NCI-H460 (cell line): ENCODE measurements around the gene MLEC. TPM values are rescaled to one million over a fixed set of nuclear protein-coding genes. Genes with fewer than 3 reads are reported as not detected.
"Not testable (repeated sequence)": the region's sequence is repeated elsewhere in the genome, so short reads cannot be mapped to it uniquely, and the experiment has no call there.

Experiments
- DNase-seq: peaks from one replicate; pipeline ENCODE4 v3.0.0-alpha.2; 2016; ENCODE audit warnings: low read depth; ENCODE audit errors: extremely low read depth
- total RNA-seq: library from RNA; depleted of rRNA; stranded (reverse); fragments of >200 nt; shearing (Covaris generic); gene quantifications from 2 replicates; pipeline ENCODE4 v1.2.3, GENCODE V29; 2014

The MLEC gene
- total RNA-seq, 1 experiment from 2014 or later: 76.6 TPM

DNA sequence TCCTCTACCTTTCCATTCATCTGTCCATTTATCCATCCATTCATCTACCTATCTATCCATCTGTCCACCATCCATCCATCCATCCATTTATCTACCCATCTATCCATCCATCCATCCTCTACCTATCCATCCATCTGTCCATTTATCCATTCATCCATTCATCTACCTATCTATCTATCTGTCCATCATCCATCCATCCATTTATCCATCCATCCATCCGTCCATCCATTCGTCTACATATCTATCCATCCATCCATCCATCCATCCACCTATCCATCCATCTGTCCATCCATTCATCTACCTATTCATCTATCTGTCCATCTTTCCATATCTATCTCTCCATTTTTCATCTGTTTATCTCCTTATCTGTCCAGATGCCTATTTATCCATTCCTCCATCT lies 25.5 kb upstream of the MLEC start:
- DNase-seq: no peak

DNA sequence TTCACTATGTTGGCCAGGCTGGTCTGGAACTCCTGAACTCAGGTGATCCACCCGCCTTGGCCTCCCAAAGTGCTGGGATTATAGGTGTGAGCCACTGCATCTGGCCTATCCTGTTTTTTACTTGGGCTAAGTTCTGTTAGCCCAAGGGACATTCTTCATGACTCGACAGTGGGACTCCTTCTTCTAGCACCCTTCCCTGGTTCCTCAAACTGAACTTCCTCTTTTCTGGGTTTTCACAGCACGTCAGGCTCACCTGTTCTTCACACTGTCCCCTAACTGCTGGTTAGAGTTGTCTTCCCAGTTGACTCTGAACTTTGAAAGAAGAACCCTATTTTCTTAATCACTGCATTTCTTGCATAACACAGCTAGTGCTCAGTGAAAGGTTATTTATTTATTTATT lies 24.1 kb upstream of the MLEC start:
- no peak for DNase-seq

DNA sequence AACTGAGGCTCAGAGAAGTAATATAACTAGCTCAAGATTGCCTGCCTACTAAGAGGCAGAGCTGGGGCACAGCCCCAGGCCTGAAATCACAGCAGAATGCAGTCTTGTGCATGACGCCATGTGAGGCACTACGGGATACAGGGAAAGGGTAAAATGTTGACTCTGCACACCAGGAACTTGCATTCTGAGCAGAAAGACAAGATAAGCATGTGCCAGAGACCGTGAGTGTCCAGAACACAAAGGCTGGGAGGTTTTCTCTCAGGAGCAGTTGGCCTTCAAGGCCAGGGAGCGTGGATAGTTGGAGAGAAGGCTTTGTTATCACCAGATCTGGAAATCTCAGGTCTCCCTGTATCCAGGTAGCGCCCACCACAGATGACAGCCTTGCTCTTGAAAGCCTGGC lies 23.2 kb upstream of the MLEC start:
- DNase-seq: no peak

DNA sequence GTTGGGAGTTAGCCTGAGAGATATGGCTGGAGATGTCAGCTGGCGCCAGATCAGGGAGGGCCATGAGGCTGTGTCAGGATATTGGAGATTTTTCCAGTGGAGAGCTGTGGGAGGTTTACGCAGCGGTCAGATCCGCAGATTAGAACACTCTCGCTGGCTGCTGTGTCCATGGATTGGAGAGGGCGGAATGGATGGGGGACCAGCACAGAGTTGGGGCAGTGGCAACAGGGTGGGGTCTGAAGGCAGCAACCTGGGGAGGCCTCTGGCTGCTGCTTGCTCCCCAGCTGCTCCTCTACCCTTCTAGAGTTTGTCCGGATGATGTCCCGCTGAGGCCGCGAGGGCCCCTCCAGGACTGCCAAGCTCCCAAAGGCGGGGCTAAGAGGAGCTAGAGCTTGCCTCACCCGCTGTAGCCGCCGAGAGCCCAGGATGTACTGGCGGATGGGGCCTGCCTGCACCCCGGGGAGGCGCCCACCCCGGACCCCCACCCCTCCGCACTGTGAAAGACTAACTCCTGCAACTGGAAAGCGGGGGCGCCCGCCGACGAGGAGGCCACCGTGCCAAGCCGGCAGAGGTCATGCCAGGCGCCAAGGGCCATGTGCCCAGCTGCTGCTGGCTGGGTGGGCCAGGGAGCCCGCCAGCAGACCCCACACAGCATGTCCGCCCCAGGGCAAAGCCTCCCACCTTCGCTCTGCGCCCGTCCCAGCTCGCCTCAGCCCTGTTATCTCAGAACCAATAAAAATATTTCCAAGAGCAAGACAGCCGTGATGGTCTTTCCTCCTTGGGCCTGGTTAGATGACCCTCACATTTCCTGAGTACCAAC lies 20.2 kb upstream of the MLEC start:
- no peak for DNase-seq

DNA sequence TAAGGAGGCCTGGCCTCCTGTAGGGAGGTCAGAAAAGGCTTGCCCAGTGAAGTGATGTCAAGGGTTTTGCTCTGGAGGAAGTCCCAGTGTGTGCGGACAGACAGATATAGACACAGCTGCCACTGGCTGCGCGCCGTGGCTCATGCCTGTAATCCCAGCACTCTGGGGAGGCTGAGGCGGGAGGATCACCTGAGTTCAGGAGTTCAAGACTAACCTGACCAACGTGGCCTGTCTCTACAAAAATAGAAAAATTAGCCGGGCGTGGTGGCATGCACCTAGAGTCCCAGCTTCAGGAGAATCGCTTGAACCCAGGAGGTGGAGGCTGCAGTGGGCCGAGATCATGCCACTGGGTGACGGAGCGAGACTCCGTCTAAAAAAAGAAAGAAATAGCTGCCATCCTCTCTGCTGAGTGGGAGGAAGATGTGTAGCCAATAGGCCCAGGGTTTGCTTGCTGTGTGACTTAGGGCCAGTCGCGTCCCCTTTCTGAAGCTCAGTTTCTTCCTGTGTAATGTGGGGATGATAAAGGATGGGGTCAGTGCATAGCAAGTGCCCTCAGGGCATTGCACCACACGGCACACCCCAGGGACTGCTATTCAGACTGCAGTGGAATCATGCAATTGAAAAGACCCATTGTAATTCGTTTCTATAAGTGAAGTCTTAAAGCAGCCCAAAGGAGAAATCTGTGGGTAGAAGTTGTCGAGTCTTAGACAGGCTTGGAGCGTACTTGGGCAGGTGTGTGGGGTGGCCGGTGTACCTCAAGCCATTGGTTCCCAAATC lies 18.7 kb upstream of the MLEC start:
- DNase-seq: no peak

DNA sequence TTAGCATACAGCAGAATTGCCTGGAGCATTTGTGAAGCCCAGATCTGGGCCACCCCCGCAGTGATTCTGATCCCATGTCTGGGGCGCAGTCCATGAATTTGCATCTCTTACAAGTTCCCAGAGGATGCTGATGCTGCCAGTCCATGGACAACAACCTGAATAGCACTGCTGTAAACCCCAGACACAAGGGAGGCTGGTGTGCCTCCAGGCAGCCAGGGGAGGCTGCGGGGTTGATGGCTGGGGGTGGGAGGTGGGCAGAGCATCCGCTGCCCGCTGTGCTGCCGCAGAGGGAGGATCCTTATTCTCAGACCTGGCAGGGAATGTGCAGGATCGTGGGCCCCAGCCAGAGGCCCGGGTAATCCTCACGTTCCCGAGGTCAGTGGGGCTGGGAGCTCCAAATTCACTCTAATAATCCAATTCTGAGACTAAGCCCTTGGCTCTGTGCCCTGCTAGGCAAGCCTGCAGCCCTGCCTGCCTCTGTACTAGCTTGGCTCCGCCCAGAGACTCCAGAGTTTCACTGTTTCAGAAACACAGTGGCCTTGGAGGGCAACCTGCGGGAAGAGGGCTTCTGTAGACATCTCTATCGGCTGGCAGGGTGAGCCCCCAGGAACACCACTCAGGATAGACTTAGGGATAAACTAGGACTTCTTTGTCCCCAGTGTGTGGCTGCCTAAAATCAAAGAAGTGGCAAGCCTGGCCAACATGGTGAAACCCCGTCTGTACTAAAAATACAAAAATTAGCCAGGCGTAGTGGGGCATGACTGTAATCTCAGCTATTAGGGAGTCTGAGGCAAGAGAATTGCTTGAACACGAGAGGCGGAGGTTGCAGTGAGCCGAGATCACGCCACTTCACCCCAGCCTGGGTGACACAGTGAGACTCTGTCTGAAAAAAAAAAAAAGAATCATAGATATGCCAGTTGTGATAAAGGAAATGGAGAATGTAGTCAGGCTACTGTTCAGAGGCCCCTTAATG lies 17.8 kb upstream of the MLEC start:
- no peak for DNase-seq

DNA sequence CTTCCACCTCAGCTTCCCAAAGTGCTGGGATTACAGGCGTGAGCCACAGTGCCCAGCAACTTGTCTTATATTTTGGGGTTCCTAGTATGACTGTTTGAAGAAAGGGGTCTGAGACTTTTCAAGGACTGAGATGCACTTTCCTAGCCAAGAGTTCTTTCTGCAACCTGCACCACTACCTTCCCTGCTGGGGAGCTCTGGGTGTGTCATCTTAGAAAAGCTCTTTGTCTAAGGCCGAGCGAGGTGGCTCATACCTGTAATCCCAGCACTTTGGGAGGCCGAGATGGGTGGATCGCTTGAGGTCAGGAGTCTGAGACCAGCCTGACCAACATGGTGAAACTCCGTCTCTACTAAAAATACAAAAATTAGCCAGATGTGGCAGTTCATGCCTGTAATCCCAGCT lies 16.7 kb upstream of the MLEC start:
- not testable (repeated sequence) for DNase-seq

DNA sequence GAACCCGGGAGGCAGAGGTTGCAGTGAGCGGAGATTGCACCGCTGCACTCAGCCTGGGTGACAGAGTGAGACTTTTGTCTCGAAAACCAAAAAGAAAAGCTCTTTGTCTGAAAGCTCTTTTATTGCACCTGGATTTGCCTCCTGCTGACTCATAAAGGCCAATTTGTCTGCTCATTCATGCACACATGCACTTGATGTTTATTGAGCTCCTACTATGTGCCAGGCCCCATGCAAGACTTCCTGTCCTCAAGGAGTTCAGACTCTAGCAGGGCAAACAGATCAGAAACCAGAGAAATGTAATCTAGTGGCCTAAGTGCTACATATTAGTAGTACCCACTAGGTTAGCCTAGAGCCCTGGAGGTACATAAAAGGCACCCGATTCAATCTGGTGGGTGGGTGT lies 16.3 kb upstream of the MLEC start:
- DNase-seq: no peak

DNA sequence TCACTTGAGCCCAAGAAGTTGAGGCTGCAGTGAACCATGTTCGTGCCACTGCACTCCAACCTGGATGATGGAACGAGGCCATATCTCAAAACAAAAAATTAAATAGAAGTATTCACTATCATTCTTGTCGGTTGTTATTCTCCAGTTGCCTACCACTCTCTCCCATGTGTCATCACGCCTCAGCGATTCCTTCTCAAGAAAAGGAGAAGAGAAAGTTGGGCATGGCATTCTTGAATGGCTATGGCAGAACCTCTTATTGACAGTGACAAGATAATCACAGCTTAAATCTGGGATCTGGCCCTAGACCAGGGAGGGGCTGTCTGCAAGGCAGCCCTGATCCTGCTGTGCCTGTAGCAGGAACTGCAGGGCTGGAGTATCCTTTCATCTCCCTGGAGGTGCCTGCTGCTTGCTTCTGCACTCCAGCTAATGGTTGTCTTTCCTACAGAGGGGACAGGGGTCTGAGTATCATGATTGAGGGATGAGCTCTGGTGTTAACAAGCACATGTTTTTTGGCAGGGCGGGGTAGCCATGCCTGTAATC lies 12.8 kb upstream of the MLEC start:
- DNase-seq: no peak

DNA sequence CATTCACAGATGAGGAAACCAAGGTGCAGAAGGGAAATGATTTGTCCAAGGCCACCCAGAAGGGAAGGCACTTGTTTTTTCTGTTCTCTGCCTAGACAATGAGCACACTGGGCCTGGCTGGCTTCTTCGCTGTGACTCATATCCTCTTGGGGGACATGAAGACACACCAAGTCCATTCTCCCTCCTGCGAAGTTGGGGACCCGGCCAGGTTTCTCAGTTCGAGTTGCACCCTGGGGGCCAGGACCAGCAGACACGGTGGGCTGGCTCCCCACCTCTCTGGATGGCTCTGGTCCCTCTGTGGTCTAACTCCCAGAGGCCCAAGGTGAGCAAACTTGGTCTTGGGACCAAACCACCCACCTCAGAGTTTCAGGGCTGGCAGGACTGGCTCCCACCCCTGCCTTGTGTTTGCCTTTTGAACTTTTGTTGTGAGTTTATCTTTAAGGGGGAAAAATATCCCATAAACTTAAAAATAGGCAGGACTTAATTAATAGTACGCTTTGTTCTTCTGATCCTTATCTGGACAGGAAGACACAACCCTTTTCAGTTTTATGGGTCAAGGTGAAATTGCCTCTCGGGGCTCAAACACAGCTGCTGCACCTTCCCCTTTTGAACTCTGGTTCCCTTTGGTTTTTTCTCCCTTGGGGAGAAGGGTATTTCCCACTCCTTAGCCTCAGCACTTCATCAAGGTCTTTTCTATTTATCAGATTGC lies 9.0 kb upstream of the MLEC start:
- DNase-seq: no peak

DNA sequence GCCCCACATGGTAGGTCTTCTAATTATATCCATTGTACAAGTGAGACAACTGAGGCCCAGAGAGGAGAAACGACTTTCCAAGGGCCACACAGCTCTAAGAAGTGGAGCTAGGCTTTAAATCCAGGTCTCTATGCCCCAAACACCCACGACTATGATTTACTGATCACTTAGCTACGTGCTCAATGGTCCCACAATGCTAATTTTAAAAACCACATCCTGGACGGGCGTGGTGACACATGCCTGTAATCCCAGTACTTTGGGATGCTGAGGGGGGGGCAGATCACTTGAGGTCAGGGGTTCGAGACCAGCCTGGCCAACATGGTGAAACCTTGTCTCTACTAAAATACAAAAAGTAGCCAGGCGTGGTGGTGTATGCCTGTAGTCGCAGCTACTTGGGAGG lies 8.4 kb upstream of the MLEC start:
- DNase-seq: no peak

DNA sequence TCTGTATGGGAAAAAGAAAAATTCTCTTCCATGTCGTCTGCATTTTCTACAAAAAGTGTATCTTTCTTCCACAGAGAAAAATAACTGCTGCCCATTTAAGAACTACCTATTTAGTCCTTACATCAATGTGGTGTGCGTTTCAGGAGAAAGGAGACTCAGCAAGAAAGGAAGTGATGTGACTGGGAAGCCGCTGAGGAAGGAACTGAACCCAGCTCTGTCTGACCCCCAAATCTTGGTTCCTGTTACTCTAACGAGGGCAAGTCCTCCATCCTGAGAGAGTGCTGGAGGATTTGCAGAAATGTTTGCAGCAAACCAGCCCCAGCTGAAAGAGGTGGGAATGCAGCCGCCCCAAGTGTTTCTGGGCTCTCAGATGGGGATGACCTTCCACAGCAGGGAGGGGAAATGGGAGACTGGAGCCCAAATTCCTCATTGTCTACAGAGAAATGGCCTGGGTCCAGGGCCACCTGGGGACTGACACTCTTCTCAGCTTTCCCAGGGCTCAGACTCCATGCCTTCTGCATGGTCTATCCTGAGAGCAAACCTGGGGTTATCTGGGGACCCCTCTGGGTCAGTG lies 6.7 kb upstream of the MLEC start:
- no peak for DNase-seq

DNA sequence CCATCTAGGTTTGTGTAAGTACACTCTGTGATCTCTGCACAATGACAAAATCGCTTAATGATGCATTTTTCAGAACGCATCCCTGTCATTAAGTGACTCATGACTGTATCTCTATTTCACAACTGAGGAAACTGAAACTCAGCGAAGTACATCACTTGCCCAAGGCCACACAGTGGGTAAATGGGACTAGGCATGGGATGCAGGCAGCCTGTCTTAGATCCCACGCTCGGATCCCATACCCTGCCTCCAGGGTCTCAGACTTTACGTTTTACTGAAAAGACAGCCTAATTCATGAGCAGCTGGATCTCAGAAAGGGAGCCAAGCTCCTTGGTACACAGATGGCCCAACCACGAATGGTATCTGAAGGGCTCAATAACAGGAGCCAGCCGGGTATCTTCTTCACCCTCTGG lies 2.4 kb upstream of the MLEC start:
- no peak for DNase-seq

DNA sequence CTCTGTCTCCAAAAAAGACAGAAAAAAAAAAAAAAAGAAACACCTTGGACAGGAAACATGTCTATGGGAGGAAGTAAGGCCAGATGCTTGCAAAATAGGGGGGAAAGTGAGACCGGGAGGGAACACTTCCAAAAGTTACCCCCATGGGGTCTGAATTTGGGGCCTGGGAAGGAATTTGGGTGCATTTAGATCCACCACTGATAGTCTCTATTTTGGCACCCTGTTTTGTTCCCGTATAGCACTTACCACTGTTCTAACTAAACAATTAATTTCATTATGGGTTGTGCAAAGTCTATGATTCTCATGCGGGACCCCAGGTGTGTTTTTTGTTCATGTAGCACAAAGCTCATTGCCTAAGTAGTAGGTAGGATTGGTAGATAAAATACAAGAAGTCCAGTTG lies 1.4 kb upstream of the MLEC start:
- DNase-seq: no peak

DNA sequence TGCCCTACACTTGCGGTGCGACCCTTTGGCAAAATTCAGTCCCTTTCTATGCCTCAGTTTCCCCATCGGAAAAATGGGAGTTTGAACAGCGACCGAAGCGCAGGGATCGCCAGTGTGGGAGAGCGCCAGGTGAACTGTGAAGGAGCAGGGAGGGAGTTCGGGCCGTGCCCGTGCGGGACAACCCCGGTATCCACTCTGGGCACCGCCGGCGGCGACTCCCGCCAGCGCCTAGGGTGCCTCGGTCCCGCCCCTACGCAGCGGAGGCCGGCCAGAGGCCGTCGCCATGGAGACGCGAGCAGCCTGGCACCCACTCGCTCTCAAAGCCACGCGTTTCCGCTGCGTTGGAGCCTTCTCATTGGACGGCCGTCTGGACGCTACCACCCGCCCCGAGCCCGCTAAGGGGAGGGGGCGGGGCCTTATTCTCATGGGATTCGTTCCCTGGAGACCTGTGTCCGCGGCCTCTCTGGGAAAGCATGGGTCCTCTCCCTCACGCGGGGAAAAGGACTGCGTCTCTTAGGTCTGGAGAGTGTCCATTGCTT lies 729 bp upstream of the MLEC start:
- DNase-seq: peak; percentile 99

DNA sequence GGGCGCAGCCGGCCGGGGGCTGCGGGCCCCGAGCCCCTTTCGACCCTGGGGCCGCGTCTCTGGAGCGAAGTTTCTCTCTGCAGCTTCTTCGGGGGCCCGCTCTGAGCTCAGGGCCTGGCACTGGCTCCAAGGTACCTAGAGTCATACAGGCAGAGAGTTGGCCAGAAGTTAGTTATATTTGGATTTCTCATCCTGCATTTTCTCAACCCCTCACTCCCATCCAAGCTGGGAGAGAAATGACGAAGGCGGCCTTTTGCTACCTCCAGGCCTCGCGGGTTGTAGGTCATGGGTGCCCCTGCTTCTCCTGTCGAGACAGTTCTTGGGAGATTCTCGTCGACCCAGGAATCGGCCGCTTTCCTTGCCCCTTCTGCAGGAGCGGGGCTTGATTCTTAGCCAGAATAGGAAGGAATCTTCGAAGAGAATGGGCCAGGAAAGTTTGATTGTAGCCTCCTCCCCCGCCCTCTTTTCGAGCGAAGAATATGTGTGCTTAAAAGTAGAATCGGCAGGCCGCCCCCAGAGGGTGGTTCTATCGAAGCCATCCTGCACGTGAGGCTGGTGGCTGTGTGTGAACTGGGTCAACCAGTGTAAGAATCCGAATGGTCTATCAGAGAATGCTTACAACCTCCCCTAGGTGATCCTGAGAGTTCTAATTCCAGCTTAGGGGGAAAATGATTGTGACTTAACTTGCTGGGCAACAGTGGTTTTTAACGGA lies 785 bp downstream of the MLEC start:
- no peak for DNase-seq

DNA sequence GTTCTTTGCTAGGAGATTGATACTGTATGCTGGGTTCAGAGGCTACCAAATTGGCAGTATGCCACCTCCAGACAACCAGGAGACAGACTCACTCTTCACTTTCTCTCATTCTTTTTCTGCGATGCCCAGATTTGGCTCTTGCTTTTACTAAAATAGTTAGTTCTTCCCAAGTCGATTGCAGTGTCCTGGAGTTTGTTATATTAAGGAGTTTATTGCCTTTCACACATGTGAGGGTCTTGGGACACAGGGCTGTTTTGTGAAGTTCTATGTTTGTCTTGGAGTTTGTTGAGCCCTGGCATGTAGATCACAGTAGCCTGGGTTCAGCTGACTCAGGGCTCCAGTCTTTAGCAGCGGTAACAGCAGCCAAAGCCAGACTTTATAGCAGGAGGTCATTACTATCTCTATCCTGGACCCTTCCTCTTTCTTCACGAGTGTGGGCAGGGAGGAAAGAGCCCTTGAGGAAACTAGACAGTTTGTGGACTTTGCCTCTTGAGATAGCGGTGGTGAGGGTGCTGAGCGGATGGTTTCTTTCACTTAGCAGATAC lies 1.6 kb downstream of the MLEC start:
- no peak for DNase-seq

DNA sequence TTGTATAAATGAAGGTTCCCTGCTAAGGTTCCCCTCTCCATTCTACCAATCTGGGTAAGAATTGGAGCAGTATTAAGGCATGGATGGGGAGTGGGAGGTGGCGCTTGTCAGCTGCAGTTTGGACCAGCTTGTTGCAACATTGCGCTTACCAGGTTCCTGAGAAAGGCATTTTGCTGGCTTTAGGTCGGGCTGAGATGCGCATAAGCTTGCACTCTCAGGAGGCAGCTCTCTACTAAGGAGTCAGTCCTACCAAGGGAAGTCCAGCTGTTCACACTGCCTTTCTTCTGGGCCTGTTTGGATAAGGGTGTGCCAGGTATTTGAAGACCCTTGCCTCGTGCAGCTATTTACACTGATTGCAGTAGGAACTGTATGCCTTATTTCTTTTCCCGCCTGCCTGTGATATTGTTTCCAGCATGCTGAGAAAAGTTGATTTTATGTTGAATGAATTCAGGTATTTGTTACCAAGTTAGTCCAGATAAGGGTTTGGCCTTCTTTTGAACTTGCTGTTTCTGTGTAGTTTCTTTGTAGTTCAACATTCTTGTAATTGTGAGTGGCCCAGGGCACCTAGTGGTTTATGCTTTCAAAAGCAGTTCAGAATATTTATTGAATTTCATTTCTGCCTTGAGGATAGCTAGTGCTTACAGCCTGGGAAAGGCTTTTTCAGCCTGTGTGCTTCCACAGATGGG lies 2.6 kb downstream of the MLEC start:
- DNase-seq: no peak
